Measurements from ENCODE around the gene RIPPLY2. TPM values are rescaled to one million over a fixed set of nuclear protein-coding genes. Genes with fewer than 3 reads are reported as not detected.

Gene RIPPLY2
- total and polyA plus RNA-seq, 2 of the 4 experiments (the other 2 are of a cell fraction): 0.32 TPM; not detected in 1

DNA sequence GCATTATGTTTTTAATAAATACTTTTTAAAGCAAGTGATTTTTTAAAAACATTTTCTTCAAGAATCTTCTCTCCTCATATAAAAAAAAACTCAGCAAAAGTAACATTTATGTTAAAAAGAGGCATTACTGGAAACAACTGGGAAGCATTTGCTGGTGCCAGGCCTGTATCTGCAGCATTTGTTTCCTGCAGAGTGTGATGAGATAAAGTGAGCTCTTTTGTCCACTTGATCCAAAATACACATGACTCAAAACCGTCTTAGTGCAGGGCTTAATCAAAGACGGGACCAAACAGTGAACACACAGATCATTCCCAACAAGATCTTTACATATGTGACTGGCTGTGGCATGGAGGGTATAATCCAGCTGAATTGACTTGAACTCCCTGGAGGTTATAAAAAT lies 28.3 kb upstream of the RIPPLY2 start:
- Histone ChIP-seq H2AFZ (replicated peaks; ENCODE audit: low read length, poor library complexity) (no peak overlapping the region), H4K8ac (ENCODE audit: low read depth in 2 of 2, low read length in 2 of 2) (no peak overlapping the region), H3K4ac (ENCODE audit: low read depth, low read length) (no peak overlapping the region), H3K56ac (ENCODE audit: extremely low read depth, insufficient read depth, low read length) (no peak overlapping the region), H3K27me3 (ENCODE audit: control insufficient read depth, insufficient read depth, low read length) (no peaks in the 10 kb centered on the region), H4K91ac (ENCODE audit: insufficient read depth, low read depth, low read length) (no peak overlapping the region), H4K20me1 (ENCODE audit: insufficient read depth, low read length) (no peaks in the 10 kb centered on the region), H2BK5ac (ENCODE audit: low read depth, low read length, poor library complexity, severe bottlenecking) (no peak overlapping the region), H3K18ac (ENCODE audit: low read depth, low read length) (no peak overlapping the region), H2AK5ac (ENCODE audit: low read depth, low read length) (no peak overlapping the region), H3K4me2 (ENCODE audit: low read depth, low read length) (no peak overlapping the region), H3K79me1 (ENCODE audit: low read depth in 1 of 2, low read length in 2 of 2) (no peaks in the 10 kb centered on the region), H3K4me3 (ENCODE audit: insufficient read depth, low read depth, low read length) (no peak overlapping the region), H2BK15ac (ENCODE audit: low read depth, low read length) (no peak overlapping the region), H3K14ac (replicated peaks; ENCODE audit: low read depth, low read length) (no peak overlapping the region), H2AK9ac (replicated peaks; ENCODE audit: low read depth, low read length, poor library complexity) (no peak overlapping the region), H4K5ac (ENCODE audit: low read depth, low read length) (no peak overlapping the region), H3K23ac (ENCODE audit: low read depth, low read length) (no peak overlapping the region), H3K9ac (ENCODE audit: low read depth, low read length) (no peak overlapping the region), H2BK20ac (ENCODE audit: low read depth, low read length) (no peak overlapping the region), H2BK120ac (ENCODE audit: low read depth, low read length) (no peak overlapping the region), H3K4me1 (ENCODE audit: control insufficient read depth, insufficient read depth, low read length) (no peaks in the 10 kb centered on the region), H3K27ac (ENCODE audit: insufficient read depth, low read length) (no peak overlapping the region), H3K36me3 (ENCODE audit: control insufficient read depth, insufficient read depth, low read length) (no peaks in the 10 kb centered on the region), H3K9me1 (ENCODE audit: insufficient read depth, low read length) (no peaks in the 10 kb centered on the region), H3K9me3 (ENCODE audit: control insufficient read depth, insufficient read depth, low read length) (no peaks in the 10 kb centered on the region)
- no peak for DNase-seq
- dilution Hi-C loops (cut with HindIII; ENCODE audit: low sequenced_read_pairs, unreplicated experiment): no loop called here
- no CpG with 5 or more reads among the region's 2 CpGs for WGBS, 2 experiments (ENCODE audit: extremely low coverage in 2 of 2, insufficient read length in 1 of 2)
- POLR2A ChIA-PET (ENCODE audit: unreplicated experiment): no interaction called here
- in situ Hi-C loops (cut with MboI; ENCODE audit: low sequenced_read_pairs): no loop called here
- ATAC-seq (ENCODE audit: low read depth): no peak
- CTCF ChIA-PET: no interaction called here
- BruUV-seq (replicated peaks): no TSS peak
- intact Hi-C loops (cut with micrococcal nuclease): no loop called here
- TF ChIP-seq ELK1 (IDR thresholded peaks at IDR 0.05; ENCODE audit: borderline replicate concordance, low read depth, low read length): no peak
- TF ChIP-seq BHLHE40 (IDR thresholded peaks at IDR 0.05; ENCODE audit: low read depth, low read length): no peak
- TF ChIP-seq MXI1 (IDR thresholded peaks at IDR 0.05; ENCODE audit: borderline replicate concordance, low read depth, low read length): no peak
- no peak for TF ChIP-seq SMC3 (IDR thresholded peaks at IDR 0.05; ENCODE audit: low read depth, low read length)
- TF ChIP-seq MAZ (IDR thresholded peaks at IDR 0.05; ENCODE audit: borderline replicate concordance, low read depth, low read length): no peak
- no peak for TF ChIP-seq NFE2L2 (IDR thresholded peaks at IDR 0.05; ENCODE audit: low read depth, low read length)
- TF ChIP-seq, protein P1, sequence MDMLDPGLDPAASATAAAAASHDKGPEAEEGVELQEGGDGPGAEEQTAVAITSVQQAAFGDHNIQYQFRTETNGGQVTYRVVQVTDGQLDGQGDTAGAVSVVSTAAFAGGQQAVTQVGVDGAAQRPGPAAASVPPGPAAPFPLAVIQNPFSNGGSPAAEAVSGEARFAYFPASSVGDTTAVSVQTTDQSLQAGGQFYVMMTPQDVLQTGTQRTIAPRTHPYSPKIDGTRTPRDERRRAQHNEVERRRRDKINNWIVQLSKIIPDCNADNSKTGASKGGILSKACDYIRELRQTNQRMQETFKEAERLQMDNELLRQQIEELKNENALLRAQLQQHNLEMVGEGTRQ (IDR thresholded peaks at IDR 0.05; ENCODE audit: low read depth, low read length): no peak
- no peak for TF ChIP-seq MAFK (IDR thresholded peaks at IDR 0.05; ENCODE audit: low read depth, low read length)
- TF ChIP-seq CHD1 (IDR thresholded peaks at IDR 0.05; ENCODE audit: low read depth, low read length): no peak
- TF ChIP-seq FOS (IDR thresholded peaks at IDR 0.05; ENCODE audit: low read depth, low read length): no peak
- TF ChIP-seq RAD21 (IDR thresholded peaks at IDR 0.05; ENCODE audit: low read length): no peak
- TF ChIP-seq POLR2A (IDR thresholded peaks at IDR 0.05; ENCODE audit: low read depth, low read length): no peak
- no peak for TF ChIP-seq CEBPB (IDR thresholded peaks at IDR 0.05; ENCODE audit: low read depth, low read length)
- TF ChIP-seq, protein P2, sequence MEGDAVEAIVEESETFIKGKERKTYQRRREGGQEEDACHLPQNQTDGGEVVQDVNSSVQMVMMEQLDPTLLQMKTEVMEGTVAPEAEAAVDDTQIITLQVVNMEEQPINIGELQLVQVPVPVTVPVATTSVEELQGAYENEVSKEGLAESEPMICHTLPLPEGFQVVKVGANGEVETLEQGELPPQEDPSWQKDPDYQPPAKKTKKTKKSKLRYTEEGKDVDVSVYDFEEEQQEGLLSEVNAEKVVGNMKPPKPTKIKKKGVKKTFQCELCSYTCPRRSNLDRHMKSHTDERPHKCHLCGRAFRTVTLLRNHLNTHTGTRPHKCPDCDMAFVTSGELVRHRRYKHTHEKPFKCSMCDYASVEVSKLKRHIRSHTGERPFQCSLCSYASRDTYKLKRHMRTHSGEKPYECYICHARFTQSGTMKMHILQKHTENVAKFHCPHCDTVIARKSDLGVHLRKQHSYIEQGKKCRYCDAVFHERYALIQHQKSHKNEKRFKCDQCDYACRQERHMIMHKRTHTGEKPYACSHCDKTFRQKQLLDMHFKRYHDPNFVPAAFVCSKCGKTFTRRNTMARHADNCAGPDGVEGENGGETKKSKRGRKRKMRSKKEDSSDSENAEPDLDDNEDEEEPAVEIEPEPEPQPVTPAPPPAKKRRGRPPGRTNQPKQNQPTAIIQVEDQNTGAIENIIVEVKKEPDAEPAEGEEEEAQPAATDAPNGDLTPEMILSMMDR (conservative IDR thresholded peaks at IDR 0.05; ENCODE audit: low read depth, low read length): no peak
- no peak for TF ChIP-seq RFX5 (IDR thresholded peaks at IDR 0.05; ENCODE audit: low read depth, low read length)
- no peak for TF ChIP-seq RCOR1 (IDR thresholded peaks at IDR 0.05; ENCODE audit: insufficient replicate concordance, low read length)
